ENCODE measurements around the gene LRRFIP1.

GRCh38 chr2:237729681-237730475, 102.5 kb downstream of the LRRFIP1 start:
- no peak for TF ChIP-seq POLR2A (IDR thresholded peaks at IDR 0.05; ENCODE audit: low read length)
- no peak for TF ChIP-seq GATA1 (IDR thresholded peaks at IDR 0.05; ENCODE audit: low read depth, low read length)
